ENCODE data around the gene CCR5. TPM values are rescaled to one million over a fixed set of nuclear protein-coding genes. Genes with fewer than 3 reads are reported as not detected.

Gene CCR5
- total and polyA plus RNA-seq, 9 of the 15 experiments (the other 6 are each of a cell fraction or from before 2014, with no cell fraction given): not detected

DNA sequence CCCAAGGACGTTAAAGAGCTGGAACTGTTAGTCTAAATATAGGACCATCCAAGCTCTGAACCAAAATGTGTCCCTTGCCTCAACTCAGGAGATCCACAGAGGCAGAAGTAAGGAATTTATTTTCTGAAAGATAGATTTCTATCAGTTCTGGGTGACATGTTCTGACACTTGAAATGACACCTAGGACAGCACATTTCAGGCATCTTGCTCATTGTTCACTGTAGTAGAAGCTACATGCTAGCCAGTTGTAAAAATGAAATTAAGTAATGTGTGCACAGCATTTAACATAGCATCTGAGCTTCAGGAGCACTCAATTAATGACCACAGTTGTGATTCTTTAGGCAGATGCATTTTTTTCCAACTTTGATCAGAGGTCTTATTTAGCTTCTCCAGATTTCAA lies 16.3 kb upstream of the CCR5 start (continued):
- TF ChIP-seq ZNF318 (IDR thresholded peaks at IDR 0.05; ENCODE audit: borderline replicate concordance in 1 of 2, low read depth in 1 of 2) (no peak), HSF4 (CRISPR knock-in tag; IDR thresholded peaks at IDR 0.05; ENCODE audit: borderline replicate concordance) (no peak), ZNF436 (CRISPR knock-in tag; IDR thresholded peaks at IDR 0.05) (no peak), KAT2B (IDR thresholded peaks at IDR 0.05; ENCODE audit: low read depth, low read length) (no peak), ZNF518B (CRISPR knock-in tag; IDR thresholded peaks at IDR 0.05) (no peak)
- TF ChIP-seq, protein P1, sequence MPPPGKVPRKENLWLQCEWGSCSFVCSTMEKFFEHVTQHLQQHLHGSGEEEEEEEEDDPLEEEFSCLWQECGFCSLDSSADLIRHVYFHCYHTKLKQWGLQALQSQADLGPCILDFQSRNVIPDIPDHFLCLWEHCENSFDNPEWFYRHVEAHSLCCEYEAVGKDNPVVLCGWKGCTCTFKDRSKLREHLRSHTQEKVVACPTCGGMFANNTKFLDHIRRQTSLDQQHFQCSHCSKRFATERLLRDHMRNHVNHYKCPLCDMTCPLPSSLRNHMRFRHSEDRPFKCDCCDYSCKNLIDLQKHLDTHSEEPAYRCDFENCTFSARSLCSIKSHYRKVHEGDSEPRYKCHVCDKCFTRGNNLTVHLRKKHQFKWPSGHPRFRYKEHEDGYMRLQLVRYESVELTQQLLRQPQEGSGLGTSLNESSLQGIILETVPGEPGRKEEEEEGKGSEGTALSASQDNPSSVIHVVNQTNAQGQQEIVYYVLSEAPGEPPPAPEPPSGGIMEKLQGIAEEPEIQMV (tag; conservative IDR thresholded peaks at IDR 0.05; ENCODE audit: low read depth): no peak

All from K562 (cell line).